Loucy (cell line): Measurements from ENCODE around the gene PNMA8C.
A peak's percentile ranks its signal among the peaks of the same experiment; 100 is the strongest.
"Not testable (repeated sequence)": the region's sequence is repeated elsewhere in the genome, so short reads cannot be mapped to it uniquely, and the experiment has no call there.

ENCODE experiments used
- H2AFZ ChIP-seq: fragments of 200-600 bp; sonication (generic); 2 replicates; pipeline ENCODE4 v1.6.0; 2016; ENCODE audit warnings: antibody characterized with exemption, mild to moderate bottlenecking, low read length, moderate library complexity
- H3F3A ChIP-seq: fragments of 200-600 bp; 2 replicates; pipeline ENCODE4 v1.6.0; 2016; ENCODE audit warnings: antibody characterized with exemption, low read depth, mild to moderate bottlenecking
- H3K27me3 ChIP-seq: fragments of 200-600 bp; sonication (generic); 2 replicates; pipeline ENCODE4 v1.6.1; 2014; ENCODE audit warnings: low read length, mild to moderate bottlenecking; ENCODE audit not compliant: insufficient read depth, poor library complexity, severe bottlenecking
- H3K36me3 ChIP-seq: fragments of 200-600 bp; sonication (generic); 2 replicates; pipeline ENCODE4 v1.6.1; 2016; ENCODE audit warnings: low read length; ENCODE audit not compliant: insufficient read depth
- H3K4me1 ChIP-seq: fragments of 200-600 bp; sonication (generic); 2 replicates; pipeline ENCODE4 v1.5.1; 2014; ENCODE audit warnings: low read length, mild to moderate bottlenecking; ENCODE audit not compliant: insufficient read depth, poor library complexity, severe bottlenecking
- H3K4me2 ChIP-seq: fragments of 200-600 bp; sonication (generic); 2 replicates; pipeline ENCODE4 v1.6.0; 2014; ENCODE audit warnings: antibody characterized with exemption, low read length, low read depth, mild to moderate bottlenecking; ENCODE audit not compliant: poor library complexity, severe bottlenecking
- H3K4me3 ChIP-seq: fragments of 200-600 bp; sonication (generic); 2 replicates; pipeline ENCODE4 v1.5.1; 2014; ENCODE audit warnings: low read length, mild to moderate bottlenecking, mixed read lengths; ENCODE audit not compliant: poor library complexity, severe bottlenecking
- H3K79me2 ChIP-seq: fragments of 200-600 bp; sonication (generic); 2 replicates; pipeline ENCODE4 v1.6.1; 2014; ENCODE audit warnings: low read length; ENCODE audit not compliant: insufficient read depth
- H3K9ac ChIP-seq: fragments of 200-600 bp; sonication (generic); 2 replicates; pipeline ENCODE4 v1.6.0; 2014; ENCODE audit warnings: mild to moderate bottlenecking, low read depth, low read length, moderate library complexity; ENCODE audit not compliant: poor library complexity, severe bottlenecking
- H3K9me2 ChIP-seq: fragments of 200-600 bp; sonication (generic); replicated peaks from 2 replicates; pipeline ENCODE4 v1.6.1; 2016; ENCODE audit warnings: low read depth, low read length, mixed read lengths
- H3K9me3 ChIP-seq: fragments of 200-600 bp; sonication (generic); 2 replicates; pipeline ENCODE4 v1.6.1; 2014; ENCODE audit warnings: mild to moderate bottlenecking, antibody characterized with exemption, low read length, low read depth; ENCODE audit not compliant: insufficient read depth
- H4K20me1 ChIP-seq: fragments of 200-600 bp; sonication (generic); 2 replicates; pipeline ENCODE4 v1.6.0; 2014; ENCODE audit warnings: antibody characterized with exemption, low read length, mild to moderate bottlenecking; ENCODE audit not compliant: insufficient read depth, poor library complexity, severe bottlenecking
- EZH2phosphoT487 ChIP-seq: fragments of 200-600 bp; IDR thresholded peaks from 2 replicates; pipeline ENCODE4 v1.6.1; 2018; ENCODE audit warnings: antibody characterized with exemption, mild to moderate bottlenecking, moderate library complexity, borderline replicate concordance
- TF ChIP-seq, protein P1 (sequence below): fragments of 200-600 bp; sonication (generic); conservative IDR thresholded peaks from 2 replicates; pipeline ENCODE4 v1.5.1; 2014; ENCODE audit warnings: mild to moderate bottlenecking, antibody characterized with exemption, low read length

PNMA8C gene

DNA sequence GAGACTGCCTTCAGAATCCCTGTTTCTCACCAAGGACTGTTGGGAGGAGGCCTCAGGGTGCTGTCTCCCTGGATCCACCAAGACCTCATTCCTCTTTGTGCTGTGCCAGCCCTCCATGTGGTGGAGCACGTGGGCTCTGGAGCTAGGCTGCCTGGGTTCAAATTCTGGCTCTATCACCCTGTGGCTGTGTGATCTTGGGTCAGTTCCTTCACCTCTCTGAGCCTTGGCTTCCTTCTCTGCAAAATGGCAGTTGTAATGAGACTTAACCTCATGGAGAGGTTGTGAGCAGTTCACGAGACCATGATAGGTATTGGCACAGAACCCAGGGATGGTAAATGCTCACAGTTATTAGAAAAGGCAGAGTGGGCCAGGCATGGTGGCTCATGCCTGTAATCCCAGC lies 6.4 kb downstream of the PNMA8C start:
- Histone ChIP-seq H3K79me2 (no peaks in the 10 kb centered on the region), H4K20me1 (no peaks in the 10 kb centered on the region)
- TF ChIP-seq, protein P1, sequence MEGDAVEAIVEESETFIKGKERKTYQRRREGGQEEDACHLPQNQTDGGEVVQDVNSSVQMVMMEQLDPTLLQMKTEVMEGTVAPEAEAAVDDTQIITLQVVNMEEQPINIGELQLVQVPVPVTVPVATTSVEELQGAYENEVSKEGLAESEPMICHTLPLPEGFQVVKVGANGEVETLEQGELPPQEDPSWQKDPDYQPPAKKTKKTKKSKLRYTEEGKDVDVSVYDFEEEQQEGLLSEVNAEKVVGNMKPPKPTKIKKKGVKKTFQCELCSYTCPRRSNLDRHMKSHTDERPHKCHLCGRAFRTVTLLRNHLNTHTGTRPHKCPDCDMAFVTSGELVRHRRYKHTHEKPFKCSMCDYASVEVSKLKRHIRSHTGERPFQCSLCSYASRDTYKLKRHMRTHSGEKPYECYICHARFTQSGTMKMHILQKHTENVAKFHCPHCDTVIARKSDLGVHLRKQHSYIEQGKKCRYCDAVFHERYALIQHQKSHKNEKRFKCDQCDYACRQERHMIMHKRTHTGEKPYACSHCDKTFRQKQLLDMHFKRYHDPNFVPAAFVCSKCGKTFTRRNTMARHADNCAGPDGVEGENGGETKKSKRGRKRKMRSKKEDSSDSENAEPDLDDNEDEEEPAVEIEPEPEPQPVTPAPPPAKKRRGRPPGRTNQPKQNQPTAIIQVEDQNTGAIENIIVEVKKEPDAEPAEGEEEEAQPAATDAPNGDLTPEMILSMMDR, result no peak
- TF ChIP-seq EZH2phosphoT487, result no peak

DNA sequence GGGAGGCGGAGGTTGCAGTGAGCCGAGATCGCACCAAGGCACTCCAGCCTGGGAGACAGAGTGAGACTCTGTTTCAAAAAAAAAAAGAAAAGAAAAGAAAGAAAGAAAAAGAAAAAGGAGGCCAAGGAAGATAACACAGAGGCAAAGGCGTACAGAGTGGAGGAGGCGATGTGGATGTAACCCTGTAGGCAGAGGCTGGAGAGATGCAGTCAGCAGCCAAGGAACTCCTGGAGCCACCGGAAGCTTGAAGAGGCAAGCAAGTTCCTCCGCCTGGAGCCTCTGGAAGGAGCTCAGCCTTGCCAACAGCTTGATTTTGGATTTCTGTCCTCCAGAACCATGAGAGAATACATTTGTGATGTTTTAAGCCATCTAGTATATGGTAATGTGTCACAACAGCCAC lies 8.7 kb downstream of the PNMA8C start:
- H4K20me1 ChIP-seq, result no peaks in the 10 kb centered on the region
- no peaks in the 10 kb centered on the region for H3K9me2 ChIP-seq
- H2AFZ ChIP-seq, result no peak overlapping the region

More for the DNA sequence above, 6.4 kb downstream of the PNMA8C start:
- Histone ChIP-seq H3K9me2 (no peaks in the 10 kb centered on the region), H2AFZ (no peak overlapping the region), H3K9me3 (no peaks in the 10 kb centered on the region), H3K4me2 (no peak overlapping the region), H3K4me1 (no peaks in the 10 kb centered on the region), H3K4me3 (no peak overlapping the region), H3K36me3 (no peaks in the 10 kb centered on the region), H3K27me3 (no peaks in the 10 kb centered on the region), H3K9ac (no peak overlapping the region), H3F3A (no peaks in the 10 kb centered on the region)

DNA sequence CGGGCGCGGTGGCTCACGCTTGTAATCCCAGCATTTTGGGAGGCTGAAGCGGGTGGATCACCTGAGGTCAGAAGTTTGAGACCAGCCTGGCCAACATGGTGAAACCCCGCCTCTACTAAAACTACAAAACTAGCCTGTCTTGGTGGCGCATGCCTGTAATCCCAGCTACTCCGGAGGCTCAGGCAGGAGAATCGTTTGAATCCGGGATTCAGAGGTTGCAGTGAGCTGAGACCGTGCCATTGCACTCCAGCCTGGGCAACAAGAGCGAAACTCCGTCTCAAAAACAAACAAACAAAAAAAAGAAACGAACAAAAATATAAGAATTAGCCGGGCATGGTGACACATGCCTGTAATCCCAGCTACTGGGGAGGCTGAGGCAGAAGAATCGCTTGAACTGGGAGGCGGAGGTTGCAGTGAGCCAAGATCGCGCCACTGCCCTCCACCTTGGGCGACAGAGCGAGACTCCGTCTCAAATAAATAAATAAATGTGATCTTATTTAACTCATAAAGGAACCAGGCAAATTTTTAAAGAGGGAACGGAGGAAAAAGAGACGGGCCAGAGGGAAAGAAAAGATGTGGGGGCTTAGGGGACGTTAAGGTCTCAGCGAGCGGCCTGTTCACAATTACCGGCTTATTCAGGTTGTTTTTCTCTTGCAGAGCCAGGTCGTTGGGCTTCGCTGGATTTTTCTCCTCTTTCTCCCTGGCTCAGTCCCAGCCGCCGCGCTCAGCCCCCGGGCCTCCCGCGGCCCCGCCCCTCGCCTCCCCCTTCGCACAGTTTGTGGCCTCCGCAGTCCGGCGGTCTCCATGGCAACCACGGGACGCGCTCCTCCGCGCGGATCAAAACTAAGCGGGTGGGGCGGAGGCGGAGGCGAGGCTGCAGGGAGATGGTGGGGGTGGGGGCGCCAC lies 12.7 kb downstream of the PNMA8C start:
- not testable (repeated sequence) for H3K36me3 ChIP-seq, H3K27me3 ChIP-seq, H3K79me2 ChIP-seq, H3K9ac ChIP-seq, H2AFZ ChIP-seq, H3K9me2 ChIP-seq, H3K4me1 ChIP-seq, H3K9me3 ChIP-seq, H3F3A ChIP-seq, H4K20me1 ChIP-seq
- H3K4me2 ChIP-seq, result peak overlapping the region; percentile 48
- peak overlapping the region; percentile 44 for H3K4me3 ChIP-seq

More for the DNA sequence above, 8.7 kb downstream of the PNMA8C start:
- Histone ChIP-seq H3K4me2 (no peak overlapping the region), H3K4me1 (peaks cover 4% of the 10 kb centered on the region), H3F3A (no peaks in the 10 kb centered on the region), H3K27me3 (no peaks in the 10 kb centered on the region), H3K36me3 (no peaks in the 10 kb centered on the region), H3K9ac (no peak overlapping the region), H3K79me2 (no peaks in the 10 kb centered on the region), H3K9me3 (no peaks in the 10 kb centered on the region), H3K4me3 (no peak overlapping the region)
- TF ChIP-seq EZH2phosphoT487, result no peak
- TF ChIP-seq, protein P1, result no peak

DNA sequence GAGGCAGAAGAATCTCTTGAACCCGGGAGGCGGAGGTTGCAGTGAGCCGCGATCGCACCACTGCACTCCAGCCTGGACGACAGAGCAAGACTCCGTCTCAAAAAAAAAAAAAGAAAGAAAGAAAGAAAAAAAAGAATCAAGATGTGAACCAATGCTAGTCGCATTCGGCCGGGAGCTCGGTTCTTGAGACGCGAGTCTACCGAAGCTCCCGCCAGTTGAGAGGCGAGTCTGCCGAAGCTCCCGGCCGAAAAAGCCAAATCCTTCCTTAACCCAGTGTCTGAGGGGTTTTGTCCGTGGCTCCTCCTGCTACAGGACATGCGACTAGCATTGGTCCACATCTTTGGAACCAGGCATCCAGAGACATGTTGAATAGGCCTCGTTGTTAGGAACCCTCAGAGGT lies 13.8 kb downstream of the PNMA8C start:
- H4K20me1 ChIP-seq, H2AFZ ChIP-seq, H3F3A ChIP-seq, H3K36me3 ChIP-seq, H3K4me2 ChIP-seq, H3K9me2 ChIP-seq, H3K27me3 ChIP-seq, H3K9ac ChIP-seq, H3K9me3 ChIP-seq, H3K79me2 ChIP-seq, H3K4me3 ChIP-seq, H3K4me1 ChIP-seq: not testable (repeated sequence)
